HUES6 (cell line): Measurements from ENCODE around the gene P2RY14.

ENCODE experiments used
- H3K27ac ChIP-seq: 2 replicates; pipeline ENCODE4 v1.7.0; 2013; ENCODE audit warnings: low read depth, mild to moderate bottlenecking, low read length, inconsistent platforms
- H3K27me3 ChIP-seq: 2 replicates; pipeline ENCODE4 v1.6.1; 2013; ENCODE audit warnings: low read length; ENCODE audit not compliant: control insufficient read depth, insufficient read depth
- H3K36me3 ChIP-seq: 2 replicates; pipeline ENCODE4 v1.6.1; 2013; ENCODE audit warnings: low read length; ENCODE audit not compliant: control insufficient read depth, insufficient read depth
- H3K4me1 ChIP-seq: 2 replicates; pipeline ENCODE4 v1.6.1; 2013; ENCODE audit warnings: low read length; ENCODE audit not compliant: control insufficient read depth, insufficient read depth
- H3K4me3 ChIP-seq: 2 replicates; pipeline ENCODE4 v1.5.1; 2013; ENCODE audit warnings: low read depth, low read length
- H3K9ac ChIP-seq: one replicate; pipeline ENCODE4 v1.6.1; 2013; ENCODE audit warnings: mild to moderate bottlenecking, low read length
- H3K9me3 ChIP-seq: 2 replicates; pipeline ENCODE4 v1.6.1; 2013; ENCODE audit warnings: low read depth, low read length; ENCODE audit not compliant: control insufficient read depth, insufficient read depth

P2RY14 gene

DNA sequence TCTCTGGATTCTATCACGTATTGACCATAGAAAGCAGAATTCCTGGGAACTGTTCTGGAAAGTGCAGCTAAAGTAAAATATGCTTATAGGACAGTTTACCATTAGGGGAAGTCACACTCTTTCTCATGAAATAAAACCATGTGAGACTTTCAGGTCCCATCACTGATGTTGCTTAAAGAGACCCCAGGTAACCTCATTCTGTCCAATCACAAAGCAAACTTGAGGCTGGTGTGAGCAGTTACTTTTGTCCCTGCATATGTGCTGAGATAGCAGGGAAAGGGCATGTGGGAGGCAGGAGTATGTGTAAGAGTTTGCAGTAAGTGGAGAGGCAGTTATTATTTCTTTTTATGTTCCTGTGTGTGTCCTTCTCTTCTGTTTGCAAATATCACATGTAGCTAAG is 22.2 kb upstream of the P2RY14 start:
- H3K9me3 ChIP-seq = no peaks in the 10 kb centered on the region
- no peaks in the 10 kb centered on the region for H3K36me3 ChIP-seq
- H3K4me1 ChIP-seq = peaks cover 11% of the 10 kb centered on the region
- no peak overlapping the region for H3K27ac ChIP-seq
- no peaks in the 10 kb centered on the region for H3K27me3 ChIP-seq
- H3K9ac ChIP-seq = no peak overlapping the region
- H3K4me3 ChIP-seq = no peak overlapping the region

DNA sequence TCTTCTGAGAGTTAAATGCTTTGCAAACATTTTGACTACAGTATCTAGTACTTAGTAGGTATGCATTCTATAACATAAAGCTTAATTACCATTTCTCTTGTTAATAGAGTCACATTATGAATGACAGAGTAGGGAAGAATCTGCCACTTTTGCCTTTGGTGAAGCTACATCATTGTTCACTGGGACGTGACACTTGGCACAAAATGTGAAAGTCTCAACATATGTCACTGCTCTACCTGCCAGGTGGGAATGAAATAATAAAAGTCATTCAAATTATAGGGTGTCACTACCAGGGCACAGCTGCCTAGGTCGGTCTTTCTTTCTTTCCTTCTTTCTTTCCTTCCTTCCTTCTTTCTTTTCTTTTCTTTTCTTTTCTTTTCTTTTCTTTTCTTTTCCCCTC is 20.7 kb upstream of the P2RY14 start:
- Histone ChIP-seq H3K9me3 (no peaks in the 10 kb centered on the region), H3K4me1 (no peaks in the 10 kb centered on the region), H3K9ac (no peak overlapping the region), H3K27me3 (no peaks in the 10 kb centered on the region), H3K4me3 (no peak overlapping the region), H3K27ac (no peak overlapping the region), H3K36me3 (no peaks in the 10 kb centered on the region)

DNA sequence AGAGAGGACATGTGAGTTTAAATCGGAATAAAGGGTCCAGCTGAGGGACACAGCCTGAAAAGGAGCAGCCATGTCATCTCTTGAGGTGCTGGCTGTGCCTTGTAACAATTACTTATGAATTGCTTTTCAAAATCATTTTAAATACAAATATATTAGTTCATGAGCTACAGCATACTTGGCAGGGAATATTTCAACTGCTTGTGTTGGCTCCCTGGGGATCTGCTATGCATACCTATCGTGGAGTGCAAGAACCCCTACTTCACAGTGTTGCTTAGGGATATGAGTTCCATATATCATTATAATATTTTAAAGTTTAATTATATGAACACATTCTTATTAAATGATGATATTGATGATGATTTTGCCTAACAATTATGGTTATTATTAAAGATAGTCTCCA is 19.1 kb upstream of the P2RY14 start:
- H3K4me1 ChIP-seq = no peaks in the 10 kb centered on the region
- no peak overlapping the region for H3K27ac ChIP-seq
- no peak overlapping the region for H3K4me3 ChIP-seq
- H3K36me3 ChIP-seq = no peaks in the 10 kb centered on the region
- H3K27me3 ChIP-seq = no peaks in the 10 kb centered on the region
- no peaks in the 10 kb centered on the region for H3K9me3 ChIP-seq
- H3K9ac ChIP-seq = no peak overlapping the region

DNA sequence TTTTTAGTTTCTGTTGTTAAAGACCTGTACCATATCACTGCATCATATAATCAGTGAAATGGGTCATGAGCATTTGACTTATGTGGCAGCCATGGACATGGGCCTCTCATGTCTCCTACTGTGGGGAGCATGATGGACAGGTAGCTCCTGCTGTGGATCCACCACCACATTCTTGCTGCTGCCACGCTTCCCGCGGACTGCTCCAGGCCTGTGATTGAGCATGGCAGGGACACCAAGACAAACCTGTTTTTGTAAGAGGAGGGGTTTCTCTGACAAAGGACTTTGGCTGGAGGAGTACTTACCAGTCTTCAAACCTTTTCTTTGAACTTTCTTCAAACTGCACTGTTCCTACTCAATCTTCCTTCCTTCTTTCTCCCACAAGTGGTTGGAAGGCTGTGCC is 17.9 kb upstream of the P2RY14 start:
- Histone ChIP-seq H3K9me3 (no peaks in the 10 kb centered on the region), H3K27me3 (no peaks in the 10 kb centered on the region), H3K4me1 (no peaks in the 10 kb centered on the region), H3K4me3 (no peak overlapping the region), H3K9ac (no peak overlapping the region), H3K36me3 (no peaks in the 10 kb centered on the region), H3K27ac (no peak overlapping the region)

DNA sequence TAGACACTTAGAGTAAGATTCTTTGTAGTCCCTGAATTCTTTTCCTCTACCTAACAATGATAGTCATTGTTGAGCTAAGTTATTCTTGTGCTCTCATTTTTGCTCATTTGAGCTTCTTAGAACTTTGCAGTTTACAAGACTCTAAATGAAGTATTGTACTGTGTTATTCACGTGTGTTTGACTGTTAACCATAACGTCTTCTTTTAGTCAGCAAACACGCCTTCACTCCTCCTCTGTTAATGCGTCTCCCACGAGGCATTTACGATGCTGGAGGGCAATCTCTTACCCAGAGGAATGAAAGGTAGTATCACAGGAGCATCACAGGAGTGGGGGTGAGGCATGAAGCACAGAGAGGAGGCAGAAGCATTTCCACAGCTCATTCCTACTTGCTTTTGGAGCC is 14.8 kb upstream of the P2RY14 start:
- H3K9ac ChIP-seq = no peak overlapping the region
- H3K4me1 ChIP-seq = no peaks in the 10 kb centered on the region
- no peaks in the 10 kb centered on the region for H3K9me3 ChIP-seq
- H3K36me3 ChIP-seq = no peaks in the 10 kb centered on the region
- H3K4me3 ChIP-seq = no peak overlapping the region
- H3K27me3 ChIP-seq = no peaks in the 10 kb centered on the region
- no peak overlapping the region for H3K27ac ChIP-seq

GRCh38 chr3:151290673-151291072 is 12.3 kb upstream of the P2RY14 start:
- no peaks in the 10 kb centered on the region for H3K36me3 ChIP-seq
- H3K9ac ChIP-seq = no peak overlapping the region
- no peaks in the 10 kb centered on the region for H3K4me1 ChIP-seq
- H3K27ac ChIP-seq = no peak overlapping the region
- no peaks in the 10 kb centered on the region for H3K9me3 ChIP-seq
- H3K4me3 ChIP-seq = no peak overlapping the region
- no peaks in the 10 kb centered on the region for H3K27me3 ChIP-seq

DNA sequence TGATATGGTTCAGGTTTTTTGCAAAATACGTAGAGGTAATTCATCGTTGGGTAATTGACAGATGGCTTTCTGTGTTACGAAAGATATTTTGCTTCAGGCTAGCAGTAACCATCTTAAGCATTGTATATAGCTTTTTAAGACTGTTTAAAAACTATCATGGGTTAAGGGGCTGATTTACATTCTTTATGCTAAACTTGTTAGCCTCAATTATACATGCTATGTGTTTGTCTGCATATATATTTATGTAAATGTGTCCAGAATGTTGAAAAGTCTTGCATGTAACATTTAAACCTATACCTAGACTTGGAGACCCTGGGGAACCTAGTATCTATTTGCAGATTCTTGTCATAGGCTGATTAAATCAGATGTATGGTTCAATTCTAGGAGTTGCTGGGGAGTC is 11.1 kb upstream of the P2RY14 start:
- no peak overlapping the region for H3K9ac ChIP-seq
- H3K27me3 ChIP-seq = no peaks in the 10 kb centered on the region
- no peaks in the 10 kb centered on the region for H3K9me3 ChIP-seq
- no peaks in the 10 kb centered on the region for H3K36me3 ChIP-seq
- H3K27ac ChIP-seq = no peak overlapping the region
- H3K4me1 ChIP-seq = no peaks in the 10 kb centered on the region
- H3K4me3 ChIP-seq = no peak overlapping the region

- Histone ChIP-seq H3K36me3 (no peaks in the 10 kb centered on the region), H3K27me3 (no peaks in the 10 kb centered on the region), H3K4me3 (no peak overlapping the region), H3K9me3 (no peaks in the 10 kb centered on the region), H3K9ac (no peak overlapping the region), H3K4me1 (no peaks in the 10 kb centered on the region), H3K27ac (no peak overlapping the region)
These were observed 7.6 kb upstream of the P2RY14 start for GRCh38 chr3:151285940-151286339.

GRCh38 chr3:151283907-151284461 is 5.6 kb upstream of the P2RY14 start:
- Histone ChIP-seq H3K9me3 (no peaks in the 10 kb centered on the region), H3K4me1 (no peaks in the 10 kb centered on the region), H3K9ac (no peak overlapping the region), H3K4me3 (no peak overlapping the region), H3K27me3 (no peaks in the 10 kb centered on the region), H3K36me3 (no peaks in the 10 kb centered on the region), H3K27ac (no peak overlapping the region)

DNA sequence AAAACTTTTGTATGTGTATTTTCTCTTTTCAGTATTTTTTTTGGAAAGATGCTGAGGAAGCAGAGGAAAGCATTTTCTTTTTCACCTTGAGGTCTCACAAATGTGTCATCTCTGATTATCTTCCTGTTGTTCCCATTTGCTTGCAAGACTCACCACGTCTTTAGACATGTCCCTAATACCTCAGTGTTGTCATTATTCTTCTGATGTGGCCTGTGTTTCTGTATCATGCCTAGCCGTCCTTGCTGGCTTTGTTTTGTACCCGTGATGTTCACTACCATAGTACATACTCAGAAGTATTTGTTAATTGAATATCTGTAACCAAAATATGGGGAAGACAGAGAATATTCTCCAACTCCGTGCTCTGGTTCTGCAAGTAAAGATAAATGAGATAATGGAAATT is 5.0 kb upstream of the P2RY14 start:
- Histone ChIP-seq H3K9me3 (no peaks in the 10 kb centered on the region), H3K27ac (no peak overlapping the region), H3K4me1 (no peaks in the 10 kb centered on the region), H3K9ac (no peak overlapping the region), H3K27me3 (no peaks in the 10 kb centered on the region), H3K4me3 (no peak overlapping the region), H3K36me3 (no peaks in the 10 kb centered on the region)

GRCh38 chr3:151282921-151283320 is 4.6 kb upstream of the P2RY14 start:
- Histone ChIP-seq H3K27ac (no peak overlapping the region), H3K36me3 (no peaks in the 10 kb centered on the region), H3K4me1 (no peaks in the 10 kb centered on the region), H3K9me3 (no peaks in the 10 kb centered on the region), H3K27me3 (no peaks in the 10 kb centered on the region), H3K9ac (no peak overlapping the region), H3K4me3 (no peak overlapping the region)
